Panc1 (cell line): Measurements from ENCODE around the gene EOLA2. TPM values are rescaled to one million over a fixed set of nuclear protein-coding genes. Genes with fewer than 3 reads are reported as not detected.
"Not testable (repeated sequence)": the region's sequence is repeated elsewhere in the genome, so short reads cannot be mapped to it uniquely, and the experiment has no call there.

Experiments used
- ATAC-seq: fragments of 200-7000 bp; cut with Tn5 transposase; 2 replicates; pipeline ENCODE4 v1.9.1; 2020; ENCODE audit warnings: mild to moderate bottlenecking, moderate library complexity
- BruUV-seq: library from RNA; stranded (reverse); fragments of 400-500 nt; replicated peaks from 2 replicates; lab custom pipeline; 2021; lab: Mats Ljungman, UMichigan
- CTCF ChIA-PET: fragments of 300-600 bp; sonication (Branson Sonifier 250); formaldehyde crosslinking; loops from one replicate; lab custom pipeline; 2022; ENCODE audit warnings: antibody characterized with exemption; lab: Charles Lee
- POLR2A ChIA-PET: fragments of 300-600 bp; sonication (Branson Sonifier 250); formaldehyde crosslinking; loops from one replicate; lab custom pipeline; 2022; ENCODE audit warnings: antibody characterized with exemption; lab: Charles Lee
- DNase-seq: peaks from one replicate; pipeline ENCODE4 v3.0.0-alpha.2; 2010; ENCODE audit warnings: low read depth, low spot score
- H3K27ac ChIP-seq: 2 replicates; pipeline ENCODE4 v1.5.1; 2011; ENCODE audit warnings: mild to moderate bottlenecking, low read length, inconsistent platforms
- H3K27me3 ChIP-seq: fragments of 200-500 bp; sonication (Bioruptor generic); 2 replicates; pipeline ENCODE4 v1.6.0; 2014; ENCODE audit warnings: low read length, inconsistent platforms; ENCODE audit not compliant: control insufficient read depth, insufficient read depth
- H3K36me3 ChIP-seq: fragments of 200-500 bp; sonication (Bioruptor generic); 2 replicates; pipeline ENCODE4 v1.5.1; 2014; ENCODE audit warnings: inconsistent platforms, mild to moderate bottlenecking, low read length, moderate library complexity; ENCODE audit not compliant: control insufficient read depth, insufficient read depth
- H3K4me1 ChIP-seq: 2 replicates; pipeline ENCODE4 v1.5.1; 2011; ENCODE audit warnings: inconsistent platforms, mild to moderate bottlenecking, low read length, moderate library complexity; ENCODE audit not compliant: control insufficient read depth, insufficient read depth
- H3K4me3 ChIP-seq, 2 experiments: 2 replicates each; pipeline ENCODE4 v1.5.1; 2011 to 2012; ENCODE audit warnings: low read depth in 2 of 2, low read length in 2 of 2, mild to moderate bottlenecking in 2 of 2, inconsistent platforms in 1 of 2, moderate library complexity in 1 of 2
- H3K9me3 ChIP-seq: fragments of 200-500 bp; sonication (Bioruptor generic); 2 replicates; pipeline ENCODE4 v1.5.1; 2014; ENCODE audit warnings: low read depth, mild to moderate bottlenecking, inconsistent platforms, low read length, moderate library complexity; ENCODE audit not compliant: control insufficient read depth, insufficient read depth
- POLR2AphosphoS5 ChIP-seq: IDR thresholded peaks from 2 replicates; pipeline ENCODE4 v1.6.1; 2012; ENCODE audit warnings: mild to moderate bottlenecking, low read depth, low read length, moderate library complexity
- SIN3A ChIP-seq: IDR thresholded peaks from 2 replicates; pipeline ENCODE4 v1.6.1; 2012; ENCODE audit warnings: low read depth, mild to moderate bottlenecking, low read length, moderate library complexity, borderline replicate concordance; ENCODE audit not compliant: insufficient read depth
- in situ Hi-C: cut with HindIII; loops from 2 replicates; pipeline ENCODE4 v1.10.0; 2016; ENCODE audit warnings: low sequenced_read_pairs, low pct_unique_long_range_greater_than_20kb
- intact Hi-C: fragments of 100-400 bp; cut with micrococcal nuclease; formaldehyde crosslinking; loops from one replicate; pipeline ENCODE4 v1.10.0; 2022; ENCODE audit not compliant: unreplicated experiment
- total RNA-seq: library from RNA; stranded (reverse); gene quantifications from one replicate; pipeline ENCODE4 v1.2.1, GENCODE V29; 2021; ENCODE audit not compliant: unreplicated experiment

Gene EOLA2
- total RNA-seq, 1 experiment from 2014 or later, result 75.0 TPM

DNA sequence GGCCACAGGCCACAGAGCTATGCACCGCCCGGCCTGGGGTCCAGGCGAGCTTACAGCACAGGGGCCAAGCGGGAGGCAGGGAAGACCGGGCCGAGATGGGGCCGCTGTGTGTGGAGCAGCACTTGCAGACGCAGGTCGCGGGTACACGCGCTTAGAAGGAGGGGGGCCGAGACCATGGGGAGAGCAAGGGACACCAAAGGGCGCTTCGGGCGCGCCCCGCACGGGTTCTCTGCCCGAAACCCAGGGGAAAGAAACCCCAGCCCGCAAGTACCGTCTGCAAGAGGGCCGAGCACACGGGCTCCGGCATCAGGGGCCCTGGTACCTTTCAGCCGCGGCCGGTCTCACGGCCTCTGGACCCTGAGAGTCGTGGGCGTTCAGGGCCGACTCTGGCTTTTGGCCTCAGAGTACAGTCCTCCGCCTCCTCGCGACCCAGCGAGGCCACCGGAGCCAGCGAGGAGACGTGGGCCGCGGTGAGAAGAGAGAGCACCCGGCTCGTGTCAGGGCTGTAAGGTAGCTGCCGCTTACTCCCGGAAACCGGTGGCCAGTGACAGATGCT, 342 bp downstream of the EOLA2 start:
- TF ChIP-seq SIN3A (0 out of 2 replicates have a peak, but pooled peaks have one; percentile 67), POLR2AphosphoS5 (no peak)
- Histone ChIP-seq H3K4me1 (peaks cover 7% of the 10 kb centered on the region; the same call in 1 of the 2 replicates), H3K27me3 (no peaks in the 10 kb centered on the region), H3K27ac (peak overlapping the region; percentile 91), H3K36me3 (no peaks in the 10 kb centered on the region), H3K4me3 (peak overlapping the region; percentile 95 to 99), H3K9me3 (no peaks in the 10 kb centered on the region)
- in situ Hi-C loops, result no loop called here
- intact Hi-C loops, result no loop called here
- ATAC-seq, result peak; percentile 0
- no peak for DNase-seq
- no TSS peak for BruUV-seq
- CTCF ChIA-PET, result interaction anchor here (0.6 to 0.7 kb wide), 3 partner anchors 52 to 426 kb away, joined by 3 read pairs; partner anchors contain the start of gene EOLA1
- POLR2A ChIA-PET, result no interaction called here

DNA sequence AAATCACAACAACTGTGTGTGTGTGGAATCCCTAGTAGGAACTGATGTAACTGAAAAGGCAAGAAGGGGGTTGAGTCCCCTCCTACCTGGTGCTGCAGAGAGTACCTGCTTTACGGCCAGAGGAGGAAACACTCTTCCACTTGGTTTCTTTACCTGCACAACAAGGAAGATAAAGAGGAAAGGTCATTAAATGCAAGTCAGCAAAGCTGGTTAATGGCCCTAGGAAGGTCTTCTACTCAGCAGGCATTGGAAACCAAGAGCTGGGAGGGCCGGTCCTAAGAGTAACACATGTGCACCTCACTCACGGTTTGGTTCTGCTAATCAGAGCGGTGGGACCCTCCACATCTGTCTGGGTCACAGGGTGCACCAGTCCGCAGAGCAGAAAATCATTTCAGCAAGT, 963 bp downstream of the EOLA2 start:
- H3K27me3 ChIP-seq, H3K4me1 ChIP-seq, BruUV-seq, DNase-seq, POLR2A ChIA-PET, CTCF ChIA-PET, H3K36me3 ChIP-seq, in situ Hi-C loops, ATAC-seq, intact Hi-C loops, H3K9me3 ChIP-seq: not testable (repeated sequence)
- peak overlapping the region; percentile 91 for H3K27ac ChIP-seq
- H3K4me3 ChIP-seq, result peak overlapping the region; percentile 95 to 99

DNA sequence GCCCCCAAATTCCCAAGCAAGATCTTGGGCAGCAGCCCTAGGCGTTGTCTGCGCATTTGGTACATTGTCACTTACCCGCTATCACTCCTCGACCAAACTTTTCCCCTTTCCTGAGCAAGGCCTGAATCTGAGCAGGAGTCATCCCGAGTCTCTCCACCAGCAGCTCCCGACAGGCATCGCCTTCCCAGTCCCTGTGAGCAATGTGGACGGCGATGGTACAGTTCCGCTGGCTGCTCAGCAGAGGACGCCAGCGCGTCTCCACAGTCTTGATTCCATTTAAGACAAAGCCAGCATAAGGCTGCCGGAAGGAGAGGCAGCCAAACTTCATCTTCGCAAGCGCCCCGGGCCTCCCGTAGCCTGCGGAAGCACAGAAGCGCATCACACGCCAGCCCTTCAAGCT, 4.7 kb downstream of the EOLA2 start:
- not testable (repeated sequence) for ATAC-seq, H3K27me3 ChIP-seq

DNA sequence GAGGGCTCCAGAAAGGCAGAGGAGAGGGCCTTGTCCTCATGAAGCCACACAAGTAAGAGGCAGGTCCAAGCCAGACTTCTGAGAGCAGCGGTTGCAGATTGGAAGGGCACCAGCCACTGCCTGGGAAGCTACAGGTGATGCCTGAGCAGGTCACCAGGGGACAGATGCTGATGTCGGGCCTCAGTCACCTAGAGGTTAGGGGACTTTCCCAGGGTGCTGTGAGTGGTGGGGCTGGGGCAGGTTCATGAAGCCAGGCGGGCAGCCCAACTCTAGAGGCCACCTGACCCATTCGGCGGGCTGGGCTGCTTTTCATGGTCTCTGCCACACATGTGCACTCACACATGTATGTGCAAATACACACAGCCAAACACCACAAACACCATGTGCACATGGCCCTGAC, 5.3 kb downstream of the EOLA2 start:
- in situ Hi-C loops, CTCF ChIA-PET, DNase-seq: not testable (repeated sequence)

More for the DNA sequence above, 4.7 kb downstream of the EOLA2 start:
- H3K36me3 ChIP-seq, DNase-seq, BruUV-seq, CTCF ChIA-PET, H3K4me1 ChIP-seq, H3K27ac ChIP-seq, H3K4me3 ChIP-seq, POLR2A ChIA-PET, intact Hi-C loops, H3K9me3 ChIP-seq, in situ Hi-C loops: not testable (repeated sequence)

DNA sequence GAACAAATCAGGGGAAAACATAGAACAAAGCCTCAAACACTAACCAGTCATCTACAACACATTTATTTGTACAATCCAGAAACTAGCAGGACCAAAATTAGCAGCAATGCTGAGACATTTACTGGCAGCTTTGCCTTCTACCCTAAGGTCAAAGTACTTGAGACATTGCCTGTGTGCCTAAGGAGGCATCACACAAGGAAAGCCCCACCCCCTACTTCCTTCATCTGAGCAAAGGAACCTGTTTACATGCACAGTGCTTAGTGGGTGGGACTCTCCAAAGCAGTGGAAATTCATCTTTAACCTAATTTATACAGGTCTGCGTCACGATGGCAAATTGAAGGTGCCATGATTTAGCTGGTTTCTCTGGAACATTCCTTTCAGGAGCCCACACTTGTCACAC, 6.1 kb downstream of the EOLA2 start:
- CTCF ChIA-PET, H3K4me3 ChIP-seq, H3K27me3 ChIP-seq, H3K4me1 ChIP-seq, H3K36me3 ChIP-seq, intact Hi-C loops, H3K27ac ChIP-seq, BruUV-seq, in situ Hi-C loops, H3K9me3 ChIP-seq, ATAC-seq, DNase-seq, POLR2A ChIA-PET: not testable (repeated sequence)

More for the DNA sequence above, 5.3 kb downstream of the EOLA2 start:
- POLR2A ChIA-PET, H3K9me3 ChIP-seq, ATAC-seq, H3K27me3 ChIP-seq, intact Hi-C loops, H3K36me3 ChIP-seq, H3K4me3 ChIP-seq, H3K27ac ChIP-seq, H3K4me1 ChIP-seq, BruUV-seq: not testable (repeated sequence)

DNA sequence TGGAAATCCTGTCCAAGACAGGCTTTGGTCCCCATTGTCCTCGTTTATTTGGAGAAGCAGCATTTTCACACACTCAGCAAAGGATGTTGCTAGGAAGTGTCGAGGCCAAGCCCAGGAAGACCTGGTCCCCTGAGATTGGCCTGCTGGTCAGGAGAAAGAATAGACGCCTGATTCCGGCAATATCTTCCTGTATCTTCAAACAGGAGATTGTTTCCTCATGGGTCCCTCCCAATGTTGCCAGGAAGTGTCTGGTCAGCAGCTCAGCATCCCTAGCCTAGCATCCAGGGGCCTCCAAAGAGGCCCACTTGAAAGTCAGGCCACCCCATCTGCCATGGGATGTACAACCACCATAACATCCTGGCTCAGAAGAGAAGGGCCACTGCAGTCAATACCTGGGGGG, 6.9 kb downstream of the EOLA2 start:
- H3K4me1 ChIP-seq, H3K9me3 ChIP-seq, H3K4me3 ChIP-seq, H3K27ac ChIP-seq, CTCF ChIA-PET, in situ Hi-C loops, ATAC-seq, DNase-seq, H3K27me3 ChIP-seq, H3K36me3 ChIP-seq, BruUV-seq, POLR2A ChIA-PET, intact Hi-C loops: not testable (repeated sequence)

DNA sequence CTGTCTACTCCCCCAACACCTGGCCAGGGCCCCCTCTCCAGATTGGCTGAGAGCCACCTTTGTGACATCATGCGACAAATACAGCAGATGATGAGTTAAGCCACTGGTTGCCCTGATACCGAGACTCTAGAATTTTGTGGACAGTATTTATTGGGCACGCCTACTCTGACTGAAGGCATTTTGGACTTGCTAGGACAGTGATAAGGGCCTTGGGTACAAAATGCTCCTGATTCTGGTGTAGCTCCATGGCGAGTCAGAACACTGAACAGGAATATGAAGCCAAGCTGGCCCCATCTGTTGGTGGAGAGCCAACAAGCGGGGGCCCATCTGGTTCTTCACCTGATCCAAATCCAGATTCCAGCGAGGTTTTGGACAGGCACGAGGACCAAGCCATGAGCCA, 8.9 kb downstream of the EOLA2 start, which contains the start of gene HSFX4:
Gene HSFX4 (plus strand): TSS at position 174 of the 400 bp plus-strand sequence. CDS start 72 bp downstream, at position 246.
- BruUV-seq, CTCF ChIA-PET, intact Hi-C loops, H3K4me1 ChIP-seq, DNase-seq, in situ Hi-C loops, POLR2A ChIA-PET, ATAC-seq, H3K27me3 ChIP-seq, H3K9me3 ChIP-seq, H3K4me3 ChIP-seq, H3K36me3 ChIP-seq, H3K27ac ChIP-seq: not testable (repeated sequence)
